Heart right ventricle (tissue), 16 donors: ENCODE results near the gene CLCN6. TPM values are rescaled to one million over a fixed set of nuclear protein-coding genes. Genes with fewer than 3 reads are reported as not detected.

Experiments used
- ATAC-seq, 8 donors: fragments of 200-7000 bp; cut with Tn5 transposase; one replicate each; pipeline ENCODE4 v1.9.1; 2020; ENCODE audit warnings: mild to moderate bottlenecking in 8 of 8, moderate library complexity in 8 of 8, moderate number of reproducible peaks in 1 of 8
- DNase-seq, 2 donors: peaks; one replicate each; pipeline ENCODE4 v3.0.0-alpha.2; 2020
- H3K27ac ChIP-seq, 10 donors: fragments of 200-600 bp; sonication (generic) in 2 of 10; one replicate each; pipeline versions ENCODE4 v1.5.0 to v1.8.0; 2020 to 2022; ENCODE audit warnings: mild to moderate bottlenecking in 3 of 10
- H3K27me3 ChIP-seq, 7 donors: fragments of 200-600 bp; one replicate each; pipeline ENCODE4 v1.8.0; 2021 to 2022; ENCODE audit warnings: mild to moderate bottlenecking in 2 of 7
- H3K36me3 ChIP-seq, 9 donors: fragments of 200-600 bp; sonication (generic) in 1 of 9; one replicate each; pipeline versions ENCODE4 v1.5.0 to v1.8.0; 2020 to 2022; ENCODE audit warnings: mild to moderate bottlenecking in 2 of 9
- H3K4me1 ChIP-seq, 9 donors: fragments of 200-600 bp; sonication (generic) in 1 of 9; one replicate each; pipeline versions ENCODE4 v1.5.0 to v1.8.0; 2020 to 2022; ENCODE audit warnings: mild to moderate bottlenecking in 4 of 9
- H3K4me3 ChIP-seq, 10 donors: fragments of 200-600 bp; sonication (generic) in 2 of 10; one replicate each; pipeline versions ENCODE4 v1.5.0 to v1.8.0; 2020 to 2022; ENCODE audit warnings: mild to moderate bottlenecking in 7 of 10, moderate library complexity in 2 of 10
- H3K9me3 ChIP-seq, 11 donors: fragments of 200-600 bp in 10 of 11; sonication (generic) in 2 of 11; one replicate each; pipeline versions ENCODE4 v1.5.0 to v1.8.0; 2013 to 2022; ENCODE audit warnings: mild to moderate bottlenecking in 2 of 11, control low read depth in 1 of 11, moderate library complexity in 1 of 11
- CTCF ChIP-seq, 9 donors: fragments of 200-600 bp; sonication (generic) in 2 of 9; IDR thresholded peaks; one replicate each; pipeline versions ENCODE4 v1.5.0 to v1.8.0; 2021 to 2022; ENCODE audit warnings: antibody characterized with exemption in 9 of 9, mild to moderate bottlenecking in 5 of 9, moderate library complexity in 1 of 9
- WGBS, 2 donors: extraction: QIAGEN DNeasy Blood & Tissue Kit; methylation state at CpG; one replicate each; pipeline ENCODE4 v1.1.7; 2013; ENCODE audit warnings: inconsistent platforms in 1 of 2; 5-methylcytosine and 5-hydroxymethylcytosine counted together
- intact Hi-C, 10 donors: fragments of 100-400 bp; cut with DNase I; formaldehyde crosslinking; loops; one replicate each; pipeline versions ENCODE4 v1.11.1 to v1.14.2; 2022
- polyA plus RNA-seq, 2 donors: library from polyadenylated mRNA; stranded (reverse); fragments of 200-250 nt; gene quantifications; one replicate each; pipeline ENCODE4 v1.2.3, GENCODE V29; 2013
- total RNA-seq, 10 donors: library from RNA; stranded (reverse); fragmentation: NEBNext Ultra II Directional in 3 of 10; extraction: Animal tissue kit (Norgen Biotek cat#: 25700) in 3 of 10; gene quantifications; one replicate each; pipeline versions ENCODE4 v1.2.1 to v1.2.4, GENCODE V29; 2021 to 2023
- donor health status: Arrhythmogenic right ventricular cardiomyopathy.
- donor health status: ischemic (EF 13 %, LVEDD 7.1; RV severe dilation, severe dysfunction).
- donor health status: healthy with polysubstance abuse.
- donor health status: DM: no; HTN: yes; CAD: no.
- donor health status: DM: no; HTN: no; CAD: no.
- donor health status: ischemic (EF 25% LVEDD 6.9; RV normal size, moderate dysfunction).
- donor health status: ischemic (EF 25% LVEDD 5.7; RV mildly dilated, moderate dysfunction).
- donor health status: healthy.
- donor health status: DM: yes; HTN: yes; CAD: no.
- donor health status: Ischemic cardiomyopathy.
- donor health status: ischemic (EF 35%, LVEDD 5.7; RV mildly dilated, moderate dysfunction).
- donor health status: nonischemic (EF 11% LVEDD 7.7; RV severe dilation, severe dysfunction).
- donor health status: DM: yes; HTN: yes; CAD: no.
- donor health status: PGD.
- donor health status: ischemic (EF 29% LVEDD 5.4; RV normal size, mild dysfunction).
- donor health status: nonischemic (EF 23%, LVEDD 6.1; RV moderate dilation, normal function).

CLCN6 gene
- total and polyA plus RNA-seq, 12 donors = 9.1 to 20.9 (median 16.2) TPM

- 64 to 70% methylated on average over 18 of the region's 18 CpGs for WGBS, 2 donors
- Histone ChIP-seq H3K9me3 (no peaks in the 10 kb centered on the region), H3K4me1 (peaks cover 24 to 76% (median 61%) of the 10 kb centered on the region in 9 donors), H3K36me3 (no peaks in the 10 kb centered on the region), H3K4me3 (no peak overlapping the region), H3K27ac (peak overlapping the region; percentile 76 to 94 (median 87)), H3K27me3 (no peaks in the 10 kb centered on the region)
- no peak for TF ChIP-seq CTCF (IDR thresholded peaks at IDR 0.05)
- intact Hi-C loops = loop anchor here in 1 of 10 donors (5.0 kb wide), 1 partner anchor 90 kb away; no protein-coding TSS in a partner anchor
- DNase-seq (no peak), ATAC-seq (no peak)
Observed at GRCh38 chr1:11881749-11882441, 75.9 kb downstream of the CLCN6 start.

- intact Hi-C loops = loop anchor here in 1 of 10 donors (5.0 kb wide), 1 partner anchor 91 kb away; no protein-coding TSS in a partner anchor
- no peak for TF ChIP-seq CTCF (IDR thresholded peaks at IDR 0.05)
- no peaks in the 10 kb centered on the region for H3K27me3 ChIP-seq
- ATAC-seq = peak; percentile 60 to 80 (median 72)
- no peaks in the 10 kb centered on the region for H3K9me3 ChIP-seq
- DNase-seq = peak; percentile 84 to 87
- peak overlapping the region; percentile 76 to 94 (median 87) for H3K27ac ChIP-seq
- 16 to 23% methylated on average over 13 of the region's 13 CpGs for WGBS, 2 donors
- no peaks in the 10 kb centered on the region for H3K36me3 ChIP-seq
- H3K4me1 ChIP-seq = peaks cover 29 to 86% (median 71%) of the 10 kb centered on the region in 9 donors
- no peak overlapping the region for H3K4me3 ChIP-seq
Observed at GRCh38 chr1:11882814-11883538, 77.0 kb downstream of the CLCN6 start.

GRCh38 chr1:11885916-11886315, 79.9 kb downstream of the CLCN6 start:
- H3K27me3 ChIP-seq = no peaks in the 10 kb centered on the region
- no peaks in the 10 kb centered on the region for H3K36me3 ChIP-seq
- H3K27ac ChIP-seq = peak overlapping the region; percentile 71 to 95 (median 87)
- H3K9me3 ChIP-seq = no peaks in the 10 kb centered on the region
- TF ChIP-seq CTCF (IDR thresholded peaks at IDR 0.05) = no peak
- 44 to 52% methylated on average over 6 of the region's 6 CpGs for WGBS, 2 donors
- H3K4me3 ChIP-seq = no peak overlapping the region
- ATAC-seq (peak in 6 of 8 donors; percentile 1 to 46 (median 10)), DNase-seq (peak in 1 of 2 donors; percentile 35)
- peaks cover 17 to 64% (median 51%) of the 10 kb centered on the region in 9 donors for H3K4me1 ChIP-seq
- intact Hi-C loops = no loop called here

- TF ChIP-seq CTCF (IDR thresholded peaks at IDR 0.05) = no peak
- peak overlapping the region; percentile 71 to 95 (median 87) for H3K27ac ChIP-seq
- intact Hi-C loops = no loop called here
- H3K9me3 ChIP-seq = no peaks in the 10 kb centered on the region
- no peaks in the 10 kb centered on the region for H3K36me3 ChIP-seq
- H3K4me1 ChIP-seq = peaks cover 17 to 52% (median 39%) of the 10 kb centered on the region in 9 donors
- no peak overlapping the region for H3K4me3 ChIP-seq
- ATAC-seq (peak; percentile 54 to 91 (median 82)), DNase-seq (peak; percentile 71 to 73)
- no peaks in the 10 kb centered on the region for H3K27me3 ChIP-seq
- WGBS, 2 donors = 33 to 51% methylated on average over 19 of the region's 19 CpGs
Observed at GRCh38 chr1:11886986-11887665, 81.1 kb downstream of the CLCN6 start.
